ENCODE results near the gene TBX20.

Gene TBX20, protein sequence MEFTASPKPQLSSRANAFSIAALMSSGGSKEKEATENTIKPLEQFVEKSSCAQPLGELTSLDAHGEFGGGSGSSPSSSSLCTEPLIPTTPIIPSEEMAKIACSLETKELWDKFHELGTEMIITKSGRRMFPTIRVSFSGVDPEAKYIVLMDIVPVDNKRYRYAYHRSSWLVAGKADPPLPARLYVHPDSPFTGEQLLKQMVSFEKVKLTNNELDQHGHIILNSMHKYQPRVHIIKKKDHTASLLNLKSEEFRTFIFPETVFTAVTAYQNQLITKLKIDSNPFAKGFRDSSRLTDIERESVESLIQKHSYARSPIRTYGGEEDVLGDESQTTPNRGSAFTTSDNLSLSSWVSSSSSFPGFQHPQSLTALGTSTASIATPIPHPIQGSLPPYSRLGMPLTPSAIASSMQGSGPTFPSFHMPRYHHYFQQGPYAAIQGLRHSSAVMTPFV

DNA sequence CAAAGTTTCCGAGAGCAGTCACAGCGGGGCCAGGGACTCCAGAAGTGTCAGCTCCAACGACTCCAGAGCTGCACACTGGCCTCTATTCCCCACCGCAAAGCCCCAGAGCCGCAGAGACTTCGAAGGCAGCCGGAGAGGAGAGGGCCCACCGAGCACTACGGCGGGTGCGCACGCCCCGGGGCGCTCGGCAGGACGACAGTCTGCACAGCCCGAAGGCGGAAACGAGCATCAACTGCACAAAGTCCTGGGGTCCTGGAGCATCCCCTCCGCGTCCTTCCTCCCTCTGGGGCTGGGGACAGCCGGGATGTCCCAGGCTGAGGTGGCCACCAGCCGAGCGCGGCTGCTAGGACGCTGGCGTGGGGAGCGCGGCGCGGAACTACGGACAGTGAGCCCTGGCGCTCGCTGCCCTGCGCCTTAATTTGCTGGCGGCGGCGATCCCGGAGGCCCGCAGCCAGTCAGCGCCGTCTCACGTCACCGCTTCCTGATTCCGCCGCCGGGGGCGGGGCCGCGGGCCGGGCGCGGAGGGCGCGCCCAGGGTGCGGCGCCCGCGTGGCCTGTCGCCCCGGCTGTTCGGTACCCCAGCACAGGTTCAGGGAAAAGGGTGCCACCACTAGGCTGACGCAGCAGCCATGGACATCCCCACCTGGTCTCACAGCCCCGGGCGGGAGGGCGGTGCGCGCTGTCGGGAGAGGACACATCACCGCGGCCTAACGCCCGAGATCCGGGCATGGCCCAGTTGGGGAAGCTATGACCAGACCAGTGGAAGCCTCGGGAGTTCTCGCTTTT is at the start of gene TBX20:
Gene TBX20, minus strand, starts transcription at position 391 of the 786 bp plus-strand sequence. CDS start 480 bp downstream, outside the sequence.
- DNase-seq: no peak

DNA sequence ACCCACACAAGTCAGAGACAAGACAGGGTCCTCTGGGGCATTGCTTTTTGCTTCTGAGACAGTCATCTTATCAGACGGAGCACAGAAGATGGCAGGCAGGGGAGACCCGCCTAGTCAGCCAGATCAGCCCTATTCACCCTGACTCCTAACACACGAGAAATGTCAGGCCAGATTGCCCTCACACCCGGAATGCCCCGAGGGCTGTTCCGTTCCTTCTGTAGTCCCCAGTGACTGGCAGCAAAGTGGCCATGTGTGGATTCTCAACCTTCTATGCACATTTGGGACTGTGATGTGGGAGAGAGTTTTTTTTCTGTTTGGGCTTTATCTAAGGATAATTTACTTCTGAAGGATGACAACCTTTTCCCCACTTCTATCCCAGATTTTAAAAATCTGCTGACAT is 35.5 kb upstream of the TBX20 start:
- no peak for DNase-seq

DNA sequence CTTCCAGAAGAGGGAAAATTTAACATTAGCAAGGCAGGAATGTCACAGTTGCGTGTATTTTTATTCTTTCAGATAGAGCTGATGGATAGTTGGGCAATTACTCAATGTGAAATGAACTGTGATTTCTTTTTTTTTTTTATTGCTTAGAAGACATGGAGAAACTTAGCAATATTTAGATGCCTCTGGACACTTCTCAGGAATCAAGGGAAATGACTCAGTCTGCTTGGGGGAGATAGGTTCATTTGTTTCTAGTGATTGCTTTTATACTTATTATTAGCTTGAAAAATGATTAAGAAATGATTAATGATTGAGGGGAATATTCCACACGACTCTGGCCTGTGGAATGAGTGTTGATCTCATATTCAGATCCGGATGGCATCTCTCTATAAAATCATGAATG is 33.1 kb upstream of the TBX20 start:
- no peak for DNase-seq

DNA sequence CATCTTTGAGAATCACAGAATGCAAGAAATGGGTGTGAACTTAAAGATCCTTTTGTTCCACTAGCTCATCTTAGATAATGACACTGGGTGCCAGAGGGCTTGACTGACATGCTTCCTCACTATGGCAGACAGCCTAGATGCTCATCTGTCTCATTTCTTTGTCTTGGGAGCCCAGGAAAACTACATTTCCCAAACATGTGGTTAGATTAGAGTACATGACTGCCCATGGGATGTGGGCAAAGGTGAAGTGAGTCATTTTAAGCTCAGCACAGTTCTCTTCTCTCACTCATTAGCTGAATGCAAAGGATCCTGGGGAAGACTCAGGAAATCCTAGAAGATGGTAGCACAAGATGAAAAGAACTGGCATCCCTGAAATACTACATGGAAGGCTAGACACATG is 32.5 kb upstream of the TBX20 start:
- DNase-seq: no peak

DNA sequence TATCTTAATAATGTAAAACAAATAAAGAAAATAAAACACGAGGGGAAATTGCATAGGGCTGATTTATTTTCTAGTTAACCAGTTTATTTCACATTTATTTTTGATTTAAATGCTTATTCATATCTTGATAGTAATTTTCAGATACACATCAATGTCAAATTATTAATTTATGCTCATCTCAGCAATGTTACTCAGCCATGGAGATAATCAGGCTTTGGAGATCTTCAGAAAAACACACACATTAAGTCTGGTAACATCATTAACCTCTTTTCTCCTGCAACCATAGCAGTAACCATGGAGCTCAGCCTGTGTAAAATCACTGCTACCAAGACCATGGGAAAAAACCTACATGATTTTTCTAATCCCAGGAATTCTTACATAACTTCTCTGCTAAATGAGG is 31.9 kb upstream of the TBX20 start:
- DNase-seq: no peak

DNA sequence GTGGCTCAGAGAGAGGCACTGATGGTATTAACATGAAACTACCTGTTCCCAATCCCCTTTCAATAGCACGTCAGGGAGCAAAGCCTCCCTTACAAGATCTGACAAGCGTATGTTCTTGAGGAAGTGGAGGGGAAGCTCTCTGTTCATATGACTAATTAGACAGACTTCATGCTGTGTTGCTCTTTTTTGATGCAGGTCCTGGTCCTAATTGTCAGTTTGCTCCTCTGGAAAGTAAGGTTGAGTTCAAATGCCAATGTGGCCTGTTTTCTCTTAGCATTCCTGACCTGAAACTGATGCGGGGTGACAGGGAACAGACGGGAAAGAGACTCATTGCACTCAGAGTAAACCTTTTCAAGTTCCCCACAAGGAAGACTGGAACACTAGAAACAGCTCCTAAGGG is 27.0 kb upstream of the TBX20 start:
- no peak for DNase-seq

DNA sequence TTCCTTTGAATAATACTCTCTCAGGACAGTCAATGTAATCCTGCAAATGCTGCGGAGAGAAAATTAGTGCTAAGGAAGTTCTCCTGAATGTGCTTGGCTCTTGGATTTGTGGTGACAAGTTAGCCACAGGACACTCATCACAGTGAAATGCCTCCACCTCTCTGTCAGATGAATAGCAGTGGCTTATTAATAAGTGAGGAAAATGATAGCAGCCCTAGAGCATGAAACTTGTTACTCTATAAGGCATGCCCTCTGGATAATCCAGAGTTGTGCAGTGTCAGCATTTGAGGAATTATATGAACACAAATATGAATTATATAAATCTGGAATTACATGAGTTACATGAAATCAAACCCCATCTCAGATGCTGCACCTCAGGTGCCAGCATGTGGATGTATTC is 23.5 kb upstream of the TBX20 start:
- no peak for DNase-seq

DNA sequence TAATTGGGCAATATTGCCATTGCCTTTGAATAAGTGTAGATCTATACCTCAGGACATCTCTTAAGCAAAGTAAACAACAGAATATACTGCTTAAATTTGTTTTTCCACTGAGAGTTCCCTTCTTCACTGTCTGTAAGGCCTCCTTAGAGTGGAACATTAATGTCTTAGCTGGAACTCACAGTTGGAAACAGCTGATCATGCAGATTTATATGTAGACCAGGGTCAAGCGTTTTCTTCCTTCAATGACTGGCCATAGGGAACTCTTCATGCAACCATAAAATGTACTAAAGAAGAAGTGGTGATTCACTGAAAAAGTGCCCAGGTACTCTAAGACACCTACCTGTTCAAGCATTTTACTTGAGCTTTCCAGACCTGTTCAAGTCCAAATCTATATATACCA is 18.3 kb upstream of the TBX20 start:
- DNase-seq: no peak

DNA sequence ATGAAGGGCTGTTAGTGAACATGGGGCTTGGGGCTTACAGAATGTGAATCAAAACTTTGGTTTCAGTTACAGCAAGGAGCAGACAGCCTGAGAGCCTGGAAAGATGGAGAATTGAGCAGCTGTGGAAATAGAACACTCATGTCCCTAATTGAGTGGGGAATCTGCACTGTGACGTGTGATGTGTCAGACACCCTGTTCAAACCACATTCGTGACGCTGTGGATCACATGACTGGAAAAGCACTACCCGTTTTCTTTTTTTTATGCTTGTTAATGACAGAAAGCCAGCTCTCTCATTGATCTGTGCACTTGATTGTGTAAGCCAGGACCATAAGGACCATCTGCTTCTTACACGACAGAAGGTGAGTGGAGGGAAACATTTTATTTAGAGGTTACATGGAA is 15.1 kb upstream of the TBX20 start:
- DNase-seq: no peak

DNA sequence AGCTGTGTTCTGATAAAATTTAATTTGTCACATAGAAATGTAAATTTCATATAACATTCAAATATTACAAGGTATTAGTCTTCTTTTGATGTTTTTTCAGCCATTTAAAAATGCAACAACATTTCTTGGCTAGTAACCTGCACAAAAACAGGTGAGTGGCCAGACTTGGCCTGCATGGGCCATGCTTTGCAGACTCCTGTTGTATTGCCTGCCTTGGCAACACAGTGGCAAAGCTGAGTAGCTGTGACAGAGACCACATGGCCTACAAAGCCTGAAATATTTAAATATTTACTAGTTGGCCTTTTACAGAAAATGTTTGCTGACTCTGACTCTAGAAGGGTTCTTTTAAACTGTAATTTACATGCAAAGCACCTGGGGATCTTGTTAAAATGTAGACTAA is 13.5 kb upstream of the TBX20 start:
- DNase-seq: no peak

DNA sequence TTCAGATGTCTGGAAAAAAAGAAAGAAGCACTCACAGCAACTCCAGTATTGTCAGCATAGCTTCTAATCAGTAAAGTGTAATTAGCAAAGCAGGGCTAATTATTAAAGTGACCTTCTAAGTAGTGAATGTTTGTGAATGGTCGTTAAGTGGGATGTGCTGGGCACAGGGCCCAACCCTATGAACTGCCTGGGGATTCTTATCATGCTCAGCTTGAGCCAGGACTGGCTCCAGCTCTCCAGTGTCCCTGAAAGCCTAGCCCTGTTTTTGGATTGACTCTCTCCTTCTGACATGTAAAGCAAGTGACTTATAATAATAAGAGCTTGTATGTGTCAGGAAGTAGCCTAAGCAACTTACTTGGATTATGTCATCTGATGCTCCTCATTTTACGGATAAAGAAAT is 9.5 kb upstream of the TBX20 start:
- no peak for DNase-seq

DNA sequence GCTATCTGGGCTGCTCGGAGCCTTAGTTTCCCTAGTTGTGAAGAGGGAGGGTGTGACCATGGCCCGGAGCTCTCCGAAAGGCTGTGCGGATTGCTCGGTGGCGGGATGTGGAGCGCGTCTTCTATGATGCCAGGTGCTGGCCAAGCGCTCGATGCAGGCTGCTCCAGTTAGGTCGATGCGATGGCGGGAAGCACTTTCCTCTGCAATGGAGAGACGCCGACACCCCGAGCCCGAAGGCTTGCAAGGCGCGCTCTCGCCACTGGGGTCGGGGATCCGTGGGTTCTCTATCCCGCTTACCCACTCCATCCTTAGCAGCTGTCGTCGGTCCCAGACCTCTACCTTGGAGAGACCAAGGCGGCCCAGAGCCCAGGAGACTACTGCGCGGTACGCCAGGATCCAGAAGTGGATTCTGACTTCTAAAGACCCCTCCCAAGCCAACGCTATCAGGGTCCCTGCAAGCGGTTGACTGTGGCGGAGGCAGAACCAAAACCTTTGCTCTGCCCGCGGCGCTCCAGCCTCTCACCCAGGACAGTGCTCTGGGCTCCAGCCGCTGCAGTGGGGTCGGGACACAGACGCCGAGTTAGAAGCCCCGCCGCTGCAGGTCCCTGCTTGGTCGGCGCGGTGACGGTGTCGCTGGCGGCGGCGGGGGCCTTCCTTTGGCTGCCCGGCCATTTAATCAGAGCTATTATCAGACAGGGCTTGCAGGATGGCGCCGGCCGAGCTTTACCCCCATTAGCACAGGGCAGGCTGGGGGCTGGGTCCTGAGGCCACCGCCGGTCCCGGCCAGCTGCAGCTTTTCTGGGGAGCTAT is 7.8 kb upstream of the TBX20 start:
- DNase-seq: no peak

DNA sequence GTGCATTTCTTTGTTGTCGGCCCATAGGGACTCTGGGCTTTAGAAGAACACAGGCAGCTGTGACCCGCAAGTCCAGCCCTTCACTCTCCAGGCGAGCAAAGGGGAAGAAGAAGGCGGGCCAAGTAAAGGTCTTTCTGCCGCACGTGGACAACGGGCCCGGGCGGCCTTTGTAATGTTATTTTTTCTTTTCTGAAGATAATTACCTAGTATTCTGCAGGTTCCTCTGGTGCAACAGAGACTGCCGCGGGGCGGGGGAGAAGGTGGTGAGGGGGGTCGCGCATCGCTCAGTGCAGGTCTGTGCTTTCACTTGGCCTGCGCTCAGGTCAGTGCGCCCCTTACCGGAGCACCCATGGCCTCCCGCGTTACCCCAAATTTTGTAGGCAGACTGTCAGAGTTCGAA is 7.1 kb upstream of the TBX20 start:
- DNase-seq: no peak

DNA sequence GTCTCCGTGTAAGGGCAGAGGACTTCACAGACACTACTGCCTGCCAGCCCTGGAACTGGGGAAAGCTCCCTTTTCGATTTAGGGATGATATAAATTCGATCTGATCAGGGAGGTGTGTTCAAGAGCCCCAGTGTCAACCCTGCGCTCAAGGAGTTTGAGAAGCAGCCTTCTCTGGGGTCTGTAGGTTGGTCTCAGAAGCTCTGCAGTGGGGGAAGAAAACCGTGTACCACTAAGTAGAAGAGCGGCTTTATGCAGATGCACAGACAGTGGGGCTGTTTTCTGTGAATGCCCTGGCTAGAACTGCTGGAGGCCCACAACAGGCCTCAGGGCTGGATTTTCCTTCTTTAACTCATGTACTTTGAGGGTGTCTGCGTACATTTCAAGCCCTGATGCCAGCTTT is 6.3 kb upstream of the TBX20 start:
- no peak for DNase-seq

DNA sequence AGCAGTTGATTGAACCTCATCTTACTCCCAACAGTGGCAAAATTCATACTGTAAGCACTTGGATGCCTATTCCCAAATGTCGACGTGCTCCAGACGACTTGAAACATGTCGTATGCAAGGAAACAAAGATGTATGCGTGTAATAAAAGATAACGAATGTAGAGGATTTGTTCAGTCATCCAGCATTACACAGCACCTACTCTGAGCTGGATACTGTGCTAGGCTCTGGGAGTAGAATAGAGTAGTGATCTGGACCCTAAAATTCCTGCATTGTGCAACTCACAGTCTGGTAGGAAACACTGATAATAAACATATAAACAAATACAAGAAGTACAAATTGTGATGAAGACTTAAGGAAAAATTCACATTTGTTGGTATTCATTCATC is 5.6 kb upstream of the TBX20 start:
- no peak for DNase-seq

DNA sequence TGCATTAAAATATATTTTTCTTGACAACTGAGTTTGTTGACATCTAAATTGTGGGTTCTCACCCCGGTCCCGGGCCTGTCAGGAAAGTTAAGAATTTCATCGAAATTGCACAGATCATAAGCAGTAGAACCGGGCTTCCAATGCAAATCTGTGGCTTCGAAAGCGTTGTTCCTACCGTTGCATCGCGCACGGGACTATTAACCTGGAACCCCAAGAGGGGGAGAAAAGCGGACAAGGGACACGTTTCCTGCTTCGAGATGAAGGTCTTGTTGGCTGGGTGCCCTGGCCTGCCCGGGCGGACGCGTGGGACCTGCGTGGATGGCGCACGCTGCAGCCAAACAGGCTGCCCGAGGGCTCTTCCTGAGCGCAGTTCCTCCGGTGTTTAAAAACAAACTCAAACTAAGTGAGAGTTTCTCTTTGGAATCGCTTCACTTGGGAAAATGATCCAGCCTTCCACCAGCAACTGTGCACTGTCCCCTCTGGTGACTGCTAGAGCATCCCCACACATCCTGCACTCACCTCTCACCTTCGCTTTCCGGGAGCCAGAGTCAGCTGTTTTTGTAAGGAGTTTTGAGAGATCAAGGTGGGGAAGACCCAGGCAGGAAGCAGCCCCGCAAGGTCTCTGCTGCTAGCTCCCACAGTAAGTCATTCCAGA is 5.1 kb upstream of the TBX20 start:
- no peak for DNase-seq

DNA sequence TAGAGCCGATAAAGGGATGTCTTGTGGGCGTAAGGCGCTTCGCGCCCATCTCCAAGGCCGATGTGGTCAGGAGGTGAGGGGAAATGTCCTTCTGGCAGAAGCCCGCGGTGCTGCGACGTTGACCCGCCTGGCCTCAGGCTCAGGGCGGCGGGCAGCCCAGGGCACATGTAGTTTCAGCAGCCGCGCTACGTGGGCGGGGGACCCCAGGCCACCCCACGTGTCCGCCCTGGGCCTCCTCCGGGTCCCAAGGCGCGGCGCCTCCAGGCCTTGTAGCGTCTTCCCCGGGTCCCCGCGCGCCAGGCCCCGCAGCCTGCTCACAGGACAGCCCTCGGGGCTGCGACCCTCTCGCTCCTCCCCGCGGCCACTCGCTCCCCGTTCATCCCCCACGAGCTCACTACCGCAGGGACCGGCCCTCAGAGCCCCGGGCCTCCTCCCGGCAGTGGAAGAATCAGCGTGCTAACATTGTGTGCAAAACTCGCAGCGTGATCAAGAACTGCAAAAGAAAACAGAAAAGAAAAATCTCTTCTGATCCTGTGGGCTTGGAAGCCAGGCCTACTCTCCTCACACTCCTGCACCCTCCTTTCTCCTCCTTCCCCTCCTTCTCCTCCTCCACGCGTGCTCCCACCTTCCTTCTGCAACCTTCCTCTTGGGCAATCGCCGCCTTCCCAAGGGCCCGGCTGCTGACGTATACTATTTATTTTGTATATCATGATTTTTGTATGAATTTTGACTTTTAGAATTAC is 4.4 kb upstream of the TBX20 start:
- no peak for DNase-seq

DNA sequence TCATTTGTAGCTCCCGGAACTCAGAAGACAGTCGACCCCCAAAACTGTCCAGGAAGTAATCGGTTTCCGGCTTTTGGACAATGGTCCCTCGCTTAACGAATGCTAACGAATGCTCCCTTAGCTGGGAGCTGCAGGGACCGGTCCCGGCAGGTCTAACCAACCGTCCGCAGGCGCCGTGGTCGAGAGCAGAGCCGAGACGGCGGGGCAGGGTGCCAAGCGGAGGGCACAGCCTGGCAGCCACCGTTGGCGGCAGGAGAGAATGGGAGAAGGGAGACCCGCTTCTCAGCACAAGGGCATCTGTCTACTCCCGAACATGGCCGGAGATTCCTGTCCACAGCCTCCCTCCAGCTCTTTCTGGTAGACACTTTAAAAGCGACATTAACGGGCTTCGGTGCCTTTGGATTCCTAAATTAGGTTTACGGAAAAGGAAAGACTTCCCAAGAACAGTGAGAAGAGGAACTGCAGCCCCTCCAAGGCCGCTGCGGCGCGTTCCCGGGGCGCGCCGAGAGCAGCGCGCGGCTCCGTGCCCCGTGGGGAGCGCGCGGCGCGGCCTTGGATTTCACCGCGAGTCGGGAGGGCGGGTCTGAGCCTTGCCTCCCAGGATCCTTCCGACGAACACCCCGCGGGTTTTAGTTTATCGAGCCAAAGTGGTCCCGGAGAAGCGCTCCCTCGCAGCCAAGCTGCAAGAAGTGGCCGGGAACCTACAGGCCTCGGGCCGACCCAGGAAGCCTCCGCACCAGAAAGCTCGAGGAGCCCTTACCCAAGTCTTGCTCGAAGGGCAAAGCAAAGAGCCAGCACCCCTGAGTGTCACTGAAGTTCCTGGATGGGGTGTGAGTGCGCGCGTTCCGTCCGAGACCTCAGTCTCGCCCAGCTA is 3.6 kb upstream of the TBX20 start:
- no peak for DNase-seq

DNA sequence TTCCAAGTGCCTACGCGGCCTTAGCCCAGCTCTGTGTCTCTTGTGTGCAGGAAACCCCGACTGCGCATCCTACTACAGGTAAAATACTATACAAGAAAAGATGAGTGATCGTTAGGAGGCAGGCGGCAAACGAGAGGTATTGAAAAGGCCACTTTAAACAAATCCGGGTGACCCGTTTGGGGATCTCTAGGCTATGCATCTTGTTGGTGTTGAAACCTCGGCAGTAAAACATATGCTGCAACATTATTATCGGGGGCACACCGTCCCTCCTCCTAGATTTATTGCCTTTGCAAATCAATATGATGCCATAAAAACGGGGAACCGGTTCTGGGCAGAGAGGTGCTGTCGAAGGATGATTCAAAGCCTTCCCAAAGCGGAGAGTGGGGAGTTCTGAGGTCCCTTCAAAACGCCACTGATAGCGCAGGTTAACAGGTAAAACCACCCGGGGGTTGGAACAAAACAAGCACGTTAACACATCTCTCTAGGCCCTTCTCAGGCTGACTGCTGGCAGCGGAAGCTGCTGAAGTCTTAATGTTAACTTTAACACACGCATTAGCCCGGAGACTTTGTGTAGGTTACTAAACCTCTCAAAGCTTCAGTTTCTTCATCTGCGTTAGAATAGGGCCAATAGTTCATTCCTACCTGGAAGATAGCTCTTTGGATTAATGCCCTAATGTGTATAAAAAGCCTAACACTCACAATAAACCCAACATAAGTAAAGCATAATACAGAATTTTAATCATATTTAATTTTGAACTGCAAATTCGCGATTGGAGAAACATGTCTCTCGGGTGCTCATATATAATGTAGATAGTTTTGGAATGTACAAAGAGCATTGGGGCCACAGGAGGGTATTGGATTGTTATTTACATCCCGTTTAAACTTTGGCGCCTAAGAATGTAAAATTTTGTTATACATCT is 2.6 kb upstream of the TBX20 start:
- no peak for DNase-seq
